Stimulated activated CD4-positive, alpha-beta T cell treated with anti-CD3 and anti-CD28 coated beads, TNF-alpha, amount 100 ng/mL, for 48 hours (primary cell): Measurements from ENCODE around the gene TMEM50B.
"Not testable (repeated sequence)": the region's sequence is repeated elsewhere in the genome, so short reads cannot be mapped to it uniquely, and the experiment has no call there.

ENCODE experiments used
- DNase-seq, 3 donors: peaks; one replicate each; pipeline ENCODE4 v3.0.0-alpha.2; 2020; ENCODE audit warnings: low read depth in 3 of 3

The TMEM50B gene

GRCh38 chr21:33478182-33478581 lies 1.6 kb downstream of the TMEM50B start:
- no peak for DNase-seq

- no peak for DNase-seq
Observed at GRCh38 chr21:33477066-33477465, 2.7 kb downstream of the TMEM50B start.

DNA sequence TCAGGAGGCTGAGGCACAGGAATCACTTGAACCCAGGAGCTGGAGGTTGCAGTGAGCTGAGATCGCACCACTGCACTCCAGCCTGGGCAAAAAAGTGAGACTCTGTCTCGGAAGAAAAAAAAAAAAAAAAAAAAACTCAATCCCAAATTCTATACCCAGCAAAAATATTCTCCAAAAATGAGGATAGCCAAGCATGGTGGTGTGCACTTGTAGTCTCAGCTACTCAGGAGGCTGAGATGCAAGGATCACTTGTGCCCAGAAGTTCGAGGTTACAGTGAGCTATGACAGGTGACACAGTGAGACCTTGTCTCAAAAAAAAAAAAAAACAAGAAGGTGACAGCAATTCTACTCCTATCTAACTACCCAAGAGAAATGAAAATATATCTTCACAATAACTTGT lies 6.4 kb downstream of the TMEM50B start:
- DNase-seq, result no peak

- no peak for DNase-seq
Observed at GRCh38 chr21:33470701-33471100, 9.1 kb downstream of the TMEM50B start.

DNA sequence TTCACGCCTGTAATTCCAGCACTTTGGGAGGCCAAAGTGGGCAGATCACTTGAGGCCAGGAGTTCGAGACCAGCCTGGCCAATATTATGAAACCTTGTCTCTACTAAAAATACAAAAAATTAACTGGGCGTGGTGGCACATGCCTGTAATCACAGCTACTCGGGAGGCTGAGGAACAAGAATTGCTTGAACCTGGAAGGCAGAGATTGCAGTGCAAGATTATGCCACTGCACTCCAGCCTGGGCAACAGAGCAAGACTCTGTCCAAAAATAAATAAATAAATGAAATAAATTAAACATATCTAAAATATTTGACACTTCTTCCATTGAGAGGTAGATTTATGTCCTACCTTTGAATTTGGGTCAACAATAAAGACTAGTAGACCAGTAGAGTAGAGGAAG lies 10.6 kb downstream of the TMEM50B start:
- DNase-seq, result not testable (repeated sequence)

DNA sequence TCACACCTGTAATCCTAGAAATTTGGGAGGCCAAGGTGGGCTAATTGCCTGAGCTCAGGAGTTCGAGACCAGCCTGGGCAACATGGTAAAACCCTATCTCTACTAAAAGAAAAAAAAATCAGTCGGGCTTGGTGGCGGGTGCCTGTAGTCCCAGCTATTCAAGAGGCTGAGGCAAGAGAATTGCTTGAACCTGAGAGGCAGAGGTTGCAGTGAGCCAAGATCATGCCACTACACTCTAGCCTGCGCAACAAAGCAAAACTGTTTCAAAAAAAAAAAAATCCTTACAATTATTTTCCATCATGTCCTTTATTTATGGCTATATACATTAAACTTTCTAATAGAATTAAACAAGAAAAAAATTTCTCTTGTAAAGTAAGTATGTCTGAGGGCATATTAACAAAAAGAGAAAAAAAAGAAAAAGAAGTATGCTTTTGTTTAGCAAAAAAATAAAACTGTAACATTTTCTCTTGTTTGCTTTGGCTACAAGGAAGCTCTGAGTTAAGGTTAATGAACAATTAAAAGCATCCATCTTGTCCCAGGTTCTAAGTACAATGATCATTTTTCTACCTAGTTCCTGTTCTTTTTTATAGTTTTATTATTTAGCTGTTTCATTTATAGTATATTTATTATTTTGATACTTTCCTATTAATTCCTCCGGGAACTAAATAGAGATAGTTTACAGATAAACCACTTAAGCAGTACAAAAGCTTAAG lies 18.1 kb downstream of the TMEM50B start:
- DNase-seq, result no peak

DNA sequence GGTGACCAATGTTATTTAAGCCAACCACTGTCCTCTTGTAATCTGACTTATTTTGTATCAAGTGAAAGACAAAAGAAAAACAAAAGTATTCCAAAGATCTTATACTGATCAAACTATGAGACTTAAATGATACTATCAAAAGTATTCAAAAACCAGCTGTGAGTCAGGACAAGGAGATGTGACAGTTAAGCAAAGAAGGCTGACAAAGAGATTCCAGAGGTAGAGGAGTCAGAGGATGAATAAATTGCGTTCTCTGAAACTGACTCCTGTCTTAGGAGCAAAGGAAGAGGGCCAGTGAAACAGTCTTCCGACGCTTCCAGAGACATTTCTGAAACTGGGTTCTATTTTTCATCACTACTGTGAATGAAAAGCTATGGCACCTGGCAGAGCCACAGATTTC lies 20.9 kb downstream of the TMEM50B start:
- DNase-seq, result no peak

DNA sequence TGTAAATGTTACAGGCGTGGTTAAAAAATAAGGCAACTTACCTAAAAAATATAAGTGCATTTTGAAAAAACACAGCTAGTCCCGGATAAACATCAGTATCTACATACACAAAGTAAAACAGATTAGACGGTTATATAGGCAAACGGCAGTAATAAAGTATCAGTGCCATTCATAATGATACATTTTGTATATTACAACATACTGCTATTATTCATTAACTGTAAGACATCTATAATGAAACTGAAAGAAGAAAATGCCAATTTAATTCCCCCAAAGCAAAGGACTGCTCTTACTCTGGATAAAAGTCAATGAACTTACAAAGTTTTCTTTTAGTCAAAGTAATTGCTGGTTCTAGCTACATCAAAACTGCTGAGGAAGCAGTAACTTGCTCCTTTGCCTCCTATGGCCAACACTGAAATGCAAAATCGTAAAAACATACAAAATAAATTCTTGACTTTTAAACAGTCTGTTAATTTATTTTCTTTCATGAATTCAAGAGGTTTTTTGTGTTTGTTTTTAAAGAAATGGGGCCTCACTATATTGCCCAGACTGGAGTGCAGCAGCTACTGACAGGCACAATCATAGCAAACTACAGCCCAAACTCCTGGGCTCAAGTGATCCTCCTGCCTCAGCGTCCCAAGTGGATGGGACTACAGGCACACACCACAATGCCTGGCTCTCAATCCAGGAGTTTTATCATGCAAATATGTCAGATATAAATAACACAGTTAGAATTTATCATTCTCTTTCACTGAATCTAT lies 23.9 kb downstream of the TMEM50B start:
- DNase-seq, result no peak

DNA sequence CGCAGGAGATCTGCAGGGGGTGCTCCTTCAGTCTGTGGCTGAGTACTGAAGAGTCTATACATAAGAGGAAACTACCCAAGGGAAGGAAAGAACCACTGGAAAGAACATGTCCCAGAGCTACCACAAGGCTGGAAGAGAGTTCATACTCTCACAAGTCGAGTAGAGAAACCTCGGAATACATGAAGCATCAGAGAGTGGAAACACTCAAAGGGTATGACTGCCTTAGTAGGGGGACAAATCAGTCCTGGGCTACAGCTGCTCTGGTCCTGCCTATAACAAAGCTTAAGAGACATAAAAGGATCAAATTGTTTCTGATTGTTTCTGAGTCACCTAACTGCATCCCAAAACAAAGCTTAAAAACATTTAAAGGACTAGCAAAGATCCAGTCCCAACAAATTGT lies 27.4 kb downstream of the TMEM50B start:
- no peak for DNase-seq

- DNase-seq, result no peak
Observed at GRCh38 chr21:33451634-33452071, 28.1 kb downstream of the TMEM50B start.

DNA sequence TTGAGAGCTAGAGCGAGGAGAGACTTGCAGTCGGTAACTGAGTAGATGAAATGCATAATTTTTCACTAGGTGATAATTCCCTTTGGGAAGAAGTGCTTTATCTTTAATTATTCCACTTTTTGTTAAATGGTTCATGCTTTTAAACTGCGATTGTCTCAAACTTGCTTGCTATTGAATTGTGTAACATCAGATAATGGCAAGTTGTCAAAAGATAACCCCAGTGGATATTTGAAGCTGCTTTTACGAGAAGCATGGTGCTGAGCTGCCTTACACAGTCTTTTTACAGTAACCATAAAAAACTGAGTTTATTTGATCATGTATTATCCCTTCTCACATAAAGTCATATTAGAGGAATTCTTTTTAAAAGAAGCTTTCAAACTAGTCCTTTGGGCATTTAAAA lies 30.2 kb downstream of the TMEM50B start:
- no peak for DNase-seq

- not testable (repeated sequence) for DNase-seq
Observed at GRCh38 chr21:33446620-33447019, 33.2 kb downstream of the TMEM50B start.

DNA sequence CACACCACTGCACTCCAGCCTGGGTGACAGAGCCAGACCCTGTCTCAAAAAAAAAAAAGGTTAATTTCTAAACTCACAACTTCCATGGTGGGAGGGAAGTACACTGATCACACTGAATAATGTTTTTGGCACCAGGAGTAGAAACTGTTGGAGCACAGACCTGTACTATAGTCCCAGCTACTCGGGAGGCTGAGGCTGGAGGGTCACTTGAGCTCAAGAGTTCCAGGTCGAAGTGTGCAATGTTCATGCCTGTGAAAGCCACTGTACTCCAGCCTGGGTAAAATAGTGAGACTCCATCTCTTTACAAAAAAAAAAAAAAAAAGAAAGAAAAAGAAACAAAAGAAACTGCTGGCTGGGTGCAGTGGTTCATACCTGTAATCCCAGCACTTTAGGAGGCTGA lies 35.3 kb downstream of the TMEM50B start:
- DNase-seq, result no peak

- DNase-seq, result no peak
Observed at GRCh38 chr21:33443194-33443593, 36.6 kb downstream of the TMEM50B start.

GRCh38 chr21:33441489-33442477 lies 38.0 kb downstream of the TMEM50B start:
- DNase-seq, result no peak

DNA sequence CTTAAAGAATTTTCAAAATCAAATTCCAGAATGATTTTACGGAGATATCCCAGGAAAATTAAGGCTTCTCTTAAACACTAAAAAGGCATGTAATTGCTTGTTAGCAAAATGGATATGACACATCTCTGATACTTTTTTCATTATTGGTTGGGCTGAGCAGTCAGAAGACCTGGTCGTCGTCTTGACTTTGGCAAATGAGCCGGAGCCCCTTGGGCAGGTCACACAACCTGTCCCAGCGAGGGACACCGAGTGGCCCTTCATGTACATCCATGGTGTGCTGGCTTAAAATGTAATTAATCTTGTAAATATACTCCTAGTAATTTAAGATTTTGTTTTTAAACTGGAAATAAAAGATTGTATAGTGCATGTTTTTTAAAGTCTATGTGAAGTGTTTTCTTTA lies 42.6 kb downstream of the TMEM50B start:
- no peak for DNase-seq

- DNase-seq, result peak in 1 of 3 donors; percentile 16
Observed at GRCh38 chr21:33434770-33435360, 44.9 kb downstream of the TMEM50B start.

DNA sequence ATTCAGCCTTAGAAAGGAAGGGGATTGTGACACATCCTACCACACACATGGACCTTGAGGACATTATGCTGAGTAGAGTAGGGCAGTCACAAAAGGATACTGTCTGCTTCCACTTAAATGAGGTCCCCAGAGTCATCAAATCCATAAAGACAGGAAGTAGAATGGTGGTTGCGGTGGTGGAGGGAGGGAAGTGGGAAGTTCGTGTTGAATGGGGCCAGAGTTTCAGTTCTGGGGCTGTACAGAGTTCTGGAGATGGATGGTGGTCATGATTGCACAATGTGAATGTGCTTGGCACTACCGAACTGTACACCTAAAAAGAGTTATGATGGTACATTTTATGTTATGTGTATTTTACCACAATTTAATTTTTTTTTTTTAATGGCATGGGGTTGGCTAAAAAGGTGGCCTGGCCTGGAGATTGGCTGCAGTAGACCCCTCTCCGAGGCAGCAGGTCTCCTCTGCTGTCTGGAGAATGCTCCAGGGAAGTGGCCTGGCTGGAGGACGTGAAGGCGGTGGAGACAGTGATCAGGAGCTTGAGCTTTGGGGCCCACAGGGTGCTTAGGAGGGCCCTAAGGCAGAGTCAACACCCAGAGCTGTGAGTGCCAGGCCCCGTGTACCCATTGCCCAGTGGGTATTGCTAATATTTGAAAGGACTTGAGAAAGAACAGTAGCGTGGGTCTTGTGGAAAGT lies 46.2 kb downstream of the TMEM50B start:
- no peak for DNase-seq

- no peak for DNase-seq
Observed at GRCh38 chr21:33433001-33433400, 46.8 kb downstream of the TMEM50B start.

GRCh38 chr21:33432496-33432895 lies 47.3 kb downstream of the TMEM50B start:
- no peak for DNase-seq

- no peak for DNase-seq
Observed at GRCh38 chr21:33430858-33431257, 48.9 kb downstream of the TMEM50B start.
